ENCODE measurements around the gene RAB40B.

The RAB40B gene

DNA sequence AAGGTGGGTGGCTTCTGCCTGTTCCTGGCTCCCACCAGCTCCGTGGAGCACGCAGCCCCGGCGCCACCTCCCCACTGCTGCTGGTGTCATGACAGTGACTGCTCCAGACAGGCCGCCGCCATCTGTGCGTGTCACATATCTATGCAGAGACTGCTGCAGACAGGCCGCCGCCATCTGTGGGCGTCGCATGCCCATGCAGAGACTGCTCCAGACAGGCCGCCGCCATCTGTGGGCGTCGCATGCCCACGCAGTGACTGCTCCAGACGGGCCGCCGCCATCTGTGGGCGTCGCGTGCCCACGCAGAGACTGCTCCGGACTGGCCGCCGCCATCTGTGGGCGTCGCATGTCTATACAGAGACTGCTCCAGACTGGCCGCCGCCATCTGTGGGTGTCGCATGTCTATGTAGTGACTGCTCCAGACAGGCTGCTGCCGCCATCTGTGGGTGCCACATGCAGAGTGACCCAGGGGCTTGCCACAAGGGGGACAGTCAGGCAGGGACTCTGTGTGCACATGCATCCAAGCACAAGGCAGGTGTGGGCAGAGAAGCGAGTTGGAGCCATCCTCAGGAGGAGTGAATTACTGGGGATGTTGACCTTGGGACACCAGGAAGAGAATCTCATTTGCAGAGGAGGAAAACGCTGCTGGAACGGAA lies 14.7 kb upstream of the RAB40B start:
- Histone ChIP-seq H2BK5ac (ENCODE audit: low read length) (peak overlapping the region; percentile 2), H3K18ac (ENCODE audit: low read length) (no peak overlapping the region), H3K4me2 (ENCODE audit: insufficient read depth, low read length, poor library complexity, severe bottlenecking) (no peak overlapping the region), H3K23ac (ENCODE audit: low read depth, low read length, poor library complexity) (no peak overlapping the region), H4K91ac (ENCODE audit: low read depth, low read length, poor library complexity) (no peak overlapping the region), H3K9me3 (replicated peaks in 1 of 2; ENCODE audit: control insufficient read depth in 2 of 2, insufficient read depth in 1 of 2, low read depth in 1 of 2, low read length in 2 of 2) (peaks cover 0 to 5% of the 10 kb centered on the region in 2 donors), H3K14ac (ENCODE audit: low read length) (no peak overlapping the region), H2BK120ac (ENCODE audit: low read depth, low read length) (no peak overlapping the region), H3K4ac (ENCODE audit: low read length) (peak overlapping the region; percentile 53), H3K27me3 (ENCODE audit: control insufficient read depth in 3 of 3, insufficient read depth in 3 of 3, low read depth in 1 of 3, low read length in 3 of 3) (peaks cover 0 to 3% (median 0%) of the 10 kb centered on the region in 3 experiments), H2BK12ac (ENCODE audit: low read length) (peak overlapping the region; percentile 22), H3K27ac (replicated peaks; ENCODE audit: low read length) (no peak overlapping the region), H3K9ac (ENCODE audit: low read depth, low read length, poor library complexity) (peak overlapping the region; percentile 60), H3K4me1 (ENCODE audit: control insufficient read depth in 2 of 2, insufficient read depth in 1 of 2, low read depth in 1 of 2, low read length in 2 of 2) (peaks cover 5 to 9% of the 10 kb centered on the region in 2 donors), H4K8ac (ENCODE audit: low read depth, low read length) (no peak overlapping the region), H2AFZ (ENCODE audit: low read length) (no peak overlapping the region), H3K36me3 (replicated peaks in 1 of 2; ENCODE audit: control insufficient read depth in 2 of 2, insufficient read depth in 2 of 2, low read length in 2 of 2) (no peaks in the 10 kb centered on the region), H3K79me1 (ENCODE audit: low read depth, low read length) (peaks cover 3% of the 10 kb centered on the region), H2BK15ac (ENCODE audit: low read length) (no peak overlapping the region), H3K4me3 (ENCODE audit: low read length in 2 of 2) (no peak overlapping the region), H2AK5ac (ENCODE audit: low read depth, low read length) (peak overlapping the region; percentile 56)
- DNase-seq (ENCODE audit: low spot score), result no peak
- no CpG with 5 or more reads among the region's 35 CpGs for WGBS, 2 donors (ENCODE audit: extremely low coverage in 2 of 2, insufficient read length in 2 of 2, insufficient replicate concordance in 1 of 2)

DNA sequence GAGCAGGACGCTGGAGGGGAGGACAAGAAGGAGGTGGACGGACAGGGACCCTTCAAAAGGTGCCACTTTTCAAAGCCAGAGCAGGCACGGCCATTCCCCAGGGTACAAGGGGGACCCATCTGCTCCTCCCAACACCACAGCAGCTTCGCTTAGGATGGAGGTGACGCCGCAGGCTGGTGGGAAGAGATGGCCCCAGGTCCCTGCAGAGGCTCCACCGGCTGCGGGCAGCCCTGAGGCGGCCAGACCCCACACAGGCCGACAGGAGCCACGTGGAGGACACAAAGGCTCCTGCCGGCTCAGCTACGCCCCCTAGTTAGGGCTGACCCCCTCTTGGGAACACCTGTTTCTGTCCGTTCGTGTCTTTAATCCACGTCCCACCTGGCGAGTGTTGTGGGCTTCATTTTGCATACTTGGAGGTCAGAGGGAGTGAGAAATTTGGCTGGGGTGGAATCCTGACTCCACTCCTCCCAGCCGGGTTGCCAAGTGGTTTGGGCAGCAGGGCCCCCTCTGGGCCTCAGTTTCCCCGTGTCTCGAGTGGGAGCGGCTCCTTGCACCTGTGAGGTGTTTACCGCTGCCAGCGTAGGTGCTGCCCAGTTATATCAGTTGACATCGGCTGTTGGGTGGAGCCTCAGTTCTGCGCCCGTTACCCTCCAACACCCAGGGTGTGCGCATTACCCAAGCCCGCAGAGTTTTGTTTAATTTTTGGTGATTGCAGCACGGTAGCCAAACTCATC lies 12.2 kb upstream of the RAB40B start:
- Histone ChIP-seq H3K9me3 (replicated peaks in 1 of 2; ENCODE audit: control insufficient read depth in 2 of 2, insufficient read depth in 1 of 2, low read depth in 1 of 2, low read length in 2 of 2) (peaks cover 0 to 5% of the 10 kb centered on the region in 2 donors), H3K36me3 (replicated peaks in 1 of 2; ENCODE audit: control insufficient read depth in 2 of 2, insufficient read depth in 2 of 2, low read length in 2 of 2) (no peaks in the 10 kb centered on the region), H3K4ac (ENCODE audit: low read length) (no peak overlapping the region), H3K18ac (ENCODE audit: low read length) (peak overlapping the region; percentile 64), H2AFZ (ENCODE audit: low read length) (peak overlapping the region; percentile 63), H3K79me1 (ENCODE audit: low read depth, low read length) (no peaks in the 10 kb centered on the region), H4K8ac (ENCODE audit: low read depth, low read length) (no peak overlapping the region), H3K4me3 (ENCODE audit: low read length in 2 of 2) (no peak overlapping the region), H3K4me2 (ENCODE audit: insufficient read depth, low read length, poor library complexity, severe bottlenecking) (no peak overlapping the region), H3K14ac (ENCODE audit: low read length) (no peak overlapping the region), H2BK5ac (ENCODE audit: low read length) (peak overlapping the region; percentile 82), H3K9ac (ENCODE audit: low read depth, low read length, poor library complexity) (no peak overlapping the region), H3K23ac (ENCODE audit: low read depth, low read length, poor library complexity) (peak overlapping the region; percentile 55), H3K27me3 (ENCODE audit: control insufficient read depth in 3 of 3, insufficient read depth in 3 of 3, low read depth in 1 of 3, low read length in 3 of 3) (peaks cover 0 to 3% (median 2%) of the 10 kb centered on the region in 3 experiments), H2BK15ac (ENCODE audit: low read length) (peak overlapping the region; percentile 99), H3K4me1 (ENCODE audit: control insufficient read depth in 2 of 2, insufficient read depth in 1 of 2, low read depth in 1 of 2, low read length in 2 of 2) (no peaks in the 10 kb centered on the region), H4K91ac (ENCODE audit: low read depth, low read length, poor library complexity) (no peak overlapping the region), H2BK120ac (ENCODE audit: low read depth, low read length) (no peak overlapping the region), H2BK12ac (ENCODE audit: low read length) (peak overlapping the region; percentile 73), H2AK5ac (ENCODE audit: low read depth, low read length) (peak overlapping the region; percentile 60), H3K27ac (replicated peaks; ENCODE audit: low read length) (no peak overlapping the region)
- DNase-seq (ENCODE audit: low spot score), result no peak
- WGBS, 2 donors (ENCODE audit: extremely low coverage in 2 of 2, insufficient read length in 2 of 2, insufficient replicate concordance in 1 of 2), result no CpG with 5 or more reads among the region's 29 CpGs

DNA sequence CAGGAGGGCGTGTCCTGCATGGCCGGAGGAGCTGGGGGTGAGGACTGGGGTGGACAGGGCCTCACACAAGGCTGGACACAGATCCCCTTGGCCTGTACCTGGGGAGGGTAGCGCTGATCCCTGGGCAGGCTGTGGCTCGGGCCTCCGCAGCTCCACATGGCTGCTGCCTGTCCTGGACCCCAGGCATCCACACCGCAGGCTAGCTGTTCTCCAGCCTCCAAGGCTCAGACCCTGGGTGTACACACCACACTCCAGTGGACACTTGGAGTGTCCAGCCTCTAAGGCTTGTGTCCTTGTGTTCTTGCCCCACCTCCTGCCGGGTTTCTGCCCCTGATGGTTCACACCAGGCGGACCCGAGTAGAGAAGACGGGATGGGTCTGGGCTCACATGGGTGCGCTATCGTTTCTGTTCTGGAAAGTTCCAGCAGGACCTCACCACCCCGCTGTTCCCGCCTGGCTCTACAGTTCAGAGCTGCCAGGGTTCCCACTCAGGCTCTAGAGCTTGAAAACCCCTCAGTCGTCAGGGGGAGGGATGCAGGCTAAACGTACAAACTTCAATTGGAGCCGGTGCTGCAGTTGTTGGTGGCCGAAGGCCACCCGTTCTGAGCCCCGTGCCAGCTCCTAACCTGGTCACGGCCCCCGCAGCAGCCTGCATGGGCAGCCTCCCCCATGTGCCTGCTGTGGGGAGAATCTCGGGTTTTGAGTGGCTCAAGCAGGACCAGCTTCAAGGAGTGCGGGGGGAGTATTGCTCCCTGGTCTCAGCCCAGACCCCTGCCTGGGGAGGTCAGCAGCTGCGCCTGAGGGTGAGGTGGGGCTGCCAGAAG lies 11.4 kb upstream of the RAB40B start:
- WGBS, 2 donors (ENCODE audit: extremely low coverage in 2 of 2, insufficient read length in 2 of 2, insufficient replicate concordance in 1 of 2), result no CpG with 5 or more reads among the region's 25 CpGs

More for the DNA sequence above, 11.4 kb upstream of the RAB40B start:
- H4K8ac ChIP-seq (ENCODE audit: low read depth, low read length), result no peak overlapping the region
- peak overlapping the region; percentile 73 for H2BK12ac ChIP-seq (ENCODE audit: low read length)
- peak overlapping the region; percentile 5 for H3K14ac ChIP-seq (ENCODE audit: low read length)
- peaks cover 0 to 7% (median 3%) of the 10 kb centered on the region in 3 experiments for H3K27me3 ChIP-seq (ENCODE audit: control insufficient read depth in 3 of 3, insufficient read depth in 3 of 3, low read depth in 1 of 3, low read length in 3 of 3)
- H3K79me1 ChIP-seq (ENCODE audit: low read depth, low read length), result no peaks in the 10 kb centered on the region
- H2AFZ ChIP-seq (ENCODE audit: low read length), result peak overlapping the region; percentile 63
- peak overlapping the region; percentile 99 for H2BK15ac ChIP-seq (ENCODE audit: low read length)
- H3K4me3 ChIP-seq (ENCODE audit: low read length in 2 of 2), result no peak overlapping the region
- DNase-seq (ENCODE audit: low spot score), result no peak
- peak overlapping the region; percentile 74 for H2BK120ac ChIP-seq (ENCODE audit: low read depth, low read length)
- peak overlapping the region; percentile 55 for H3K23ac ChIP-seq (ENCODE audit: low read depth, low read length, poor library complexity)
- H3K9ac ChIP-seq (ENCODE audit: low read depth, low read length, poor library complexity), result no peak overlapping the region
- no peak overlapping the region for H3K4me2 ChIP-seq (ENCODE audit: insufficient read depth, low read length, poor library complexity, severe bottlenecking)
- no peak overlapping the region for H3K27ac ChIP-seq (replicated peaks; ENCODE audit: low read length)
- H4K91ac ChIP-seq (ENCODE audit: low read depth, low read length, poor library complexity), result peak overlapping the region; percentile 64
- H2BK5ac ChIP-seq (ENCODE audit: low read length), result peak overlapping the region; percentile 82
- no peaks in the 10 kb centered on the region for H3K4me1 ChIP-seq (ENCODE audit: control insufficient read depth in 2 of 2, insufficient read depth in 1 of 2, low read depth in 1 of 2, low read length in 2 of 2)
- H2AK5ac ChIP-seq (ENCODE audit: low read depth, low read length), result peak overlapping the region; percentile 60
- H3K9me3 ChIP-seq (replicated peaks in 1 of 2; ENCODE audit: control insufficient read depth in 2 of 2, insufficient read depth in 1 of 2, low read depth in 1 of 2, low read length in 2 of 2), result peaks cover 0 to 5% of the 10 kb centered on the region in 2 donors
- no peaks in the 10 kb centered on the region for H3K36me3 ChIP-seq (replicated peaks in 1 of 2; ENCODE audit: control insufficient read depth in 2 of 2, insufficient read depth in 2 of 2, low read length in 2 of 2)
- no peak overlapping the region for H3K4ac ChIP-seq (ENCODE audit: low read length)
- H3K18ac ChIP-seq (ENCODE audit: low read length), result peak overlapping the region; percentile 77

Data from neuronal stem cell (in vitro differentiated cells).